ENCODE data around the gene RIT2.

Gene RIT2

DNA sequence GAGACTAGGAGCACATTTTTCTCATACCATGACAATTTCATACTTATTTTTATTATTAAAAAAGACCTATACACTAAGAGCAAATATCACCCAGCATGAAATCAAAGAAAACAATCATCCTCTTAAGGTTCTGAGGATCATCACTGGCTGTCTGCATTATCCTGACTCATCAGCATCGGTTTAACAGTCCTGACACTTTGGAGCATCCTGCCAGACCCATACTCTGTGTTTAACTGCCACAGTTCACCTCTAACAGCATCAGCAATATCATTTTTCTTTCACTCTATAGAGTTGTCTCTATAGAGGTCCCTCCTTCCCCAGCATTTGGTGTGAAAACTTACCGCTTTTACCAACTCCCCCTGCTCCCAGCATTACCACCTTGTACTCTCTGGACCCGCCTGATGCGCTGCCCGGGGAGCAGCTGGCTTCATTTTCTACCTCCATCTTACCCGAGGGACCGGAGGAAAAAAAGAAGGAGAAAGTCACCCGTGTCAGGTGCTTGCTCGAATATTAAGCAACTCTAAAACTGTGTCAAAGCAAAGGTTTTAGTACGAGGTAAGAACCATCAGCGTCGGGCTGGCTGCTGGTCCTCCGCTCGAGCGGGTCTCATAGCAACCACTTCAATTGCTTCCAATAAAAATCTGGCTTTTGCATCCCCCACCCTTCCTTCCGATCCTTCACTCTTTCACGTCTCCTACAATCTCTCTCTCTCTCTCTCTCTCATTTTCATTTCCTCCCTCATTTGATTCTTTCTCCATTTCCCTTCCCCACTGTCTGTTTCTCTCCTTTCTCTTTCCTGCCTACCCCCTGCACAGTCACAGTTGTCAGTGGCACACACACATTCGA is at the start of gene RIT2:
Gene RIT2, minus strand, starts transcription at position 610 of the 846 bp plus-strand sequence.
- DNase-seq: peak in 22 of 58 donors; percentile 2 to 47 (median 14)

DNA sequence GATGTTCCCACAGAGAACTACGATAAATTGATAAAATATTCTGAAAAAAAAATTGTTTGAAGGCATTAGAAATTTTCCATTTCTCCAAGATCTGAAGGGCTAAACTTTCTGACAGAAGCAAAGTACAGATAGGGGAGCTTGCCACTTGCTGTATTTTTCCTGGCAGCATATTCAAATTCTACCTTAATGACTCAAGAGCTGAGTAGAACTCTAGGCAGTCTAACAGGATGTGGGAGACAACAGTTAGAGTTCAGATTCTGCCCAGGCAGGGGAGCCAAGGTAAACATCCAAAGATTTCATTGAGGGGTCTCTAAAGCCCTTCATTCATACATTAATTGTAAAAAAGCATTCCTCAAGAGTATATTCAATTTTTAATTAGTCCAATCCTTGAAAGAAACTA is 46.0 kb upstream of the RIT2 start:
- no peak for DNase-seq

DNA sequence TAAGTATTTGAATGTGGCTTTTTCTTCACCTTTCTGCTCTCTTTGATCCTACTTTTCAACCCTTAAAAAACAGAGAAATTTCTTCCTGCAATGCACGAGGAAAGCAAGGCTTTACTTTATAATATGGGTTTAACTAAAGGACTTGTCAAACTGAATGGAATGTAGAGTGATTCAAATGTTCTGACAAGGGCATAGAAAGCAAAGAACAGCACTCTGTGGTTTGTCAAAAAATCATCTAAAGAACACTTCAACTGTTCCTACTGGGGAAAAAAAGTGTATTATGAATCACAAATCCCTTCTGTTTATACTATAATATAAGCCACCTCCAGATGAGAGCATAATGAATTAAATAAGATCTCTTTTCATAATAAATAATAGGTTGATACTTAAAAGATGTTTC is 45.0 kb upstream of the RIT2 start:
- no peak for DNase-seq

DNA sequence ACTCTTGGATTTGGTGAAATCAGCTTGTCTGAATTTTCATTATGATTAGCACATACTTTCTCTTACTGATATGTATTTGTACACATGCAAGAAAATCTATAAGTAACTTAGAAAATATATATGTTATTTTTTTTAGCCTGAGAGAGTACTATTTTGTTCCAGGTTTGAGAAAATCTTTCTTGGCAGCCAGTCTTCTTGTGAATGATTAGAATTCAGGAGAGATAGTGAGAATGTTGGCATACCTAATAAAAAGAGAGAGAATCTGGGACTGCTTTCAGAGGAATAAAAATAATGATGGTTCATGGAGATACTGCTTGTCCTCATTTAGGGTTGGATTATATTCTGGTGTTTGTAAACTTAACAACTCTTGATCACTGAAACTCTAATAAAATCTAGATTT is 44.4 kb upstream of the RIT2 start:
- no peak for DNase-seq

DNA sequence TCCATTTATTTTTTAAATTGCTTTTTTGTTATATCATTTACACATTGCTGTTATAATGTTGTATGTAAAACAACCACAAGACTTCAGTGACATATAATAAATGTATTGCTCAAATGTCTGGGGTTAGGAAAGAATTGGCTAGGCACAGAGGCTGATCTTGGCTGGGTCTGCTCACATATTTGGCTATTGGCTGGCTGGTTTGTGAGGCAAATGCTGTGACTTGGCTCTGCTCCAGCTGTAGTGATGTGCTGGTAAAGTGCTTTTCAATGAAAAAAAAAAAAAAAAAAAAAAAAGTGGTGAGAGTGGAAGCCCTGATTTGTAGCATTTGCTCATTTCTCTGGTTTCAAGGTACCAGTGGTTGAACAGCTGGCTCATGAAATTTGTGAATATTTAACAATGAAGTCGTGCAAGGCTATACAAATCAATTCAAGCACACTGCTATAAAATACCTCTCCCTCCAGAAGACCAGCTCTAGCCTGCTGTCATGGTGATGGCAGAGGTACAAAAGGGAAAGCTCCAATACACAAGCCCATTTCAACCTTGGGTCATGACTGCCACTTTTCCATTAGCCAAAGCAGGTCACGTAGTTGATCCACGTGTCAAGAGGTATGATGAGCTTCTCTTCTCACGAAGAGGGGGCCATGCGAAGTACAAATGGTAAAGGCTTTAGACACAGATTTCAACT is 43.7 kb upstream of the RIT2 start:
- DNase-seq: peak in 5 of 58 donors; percentile 1 to 9 (median 2)

DNA sequence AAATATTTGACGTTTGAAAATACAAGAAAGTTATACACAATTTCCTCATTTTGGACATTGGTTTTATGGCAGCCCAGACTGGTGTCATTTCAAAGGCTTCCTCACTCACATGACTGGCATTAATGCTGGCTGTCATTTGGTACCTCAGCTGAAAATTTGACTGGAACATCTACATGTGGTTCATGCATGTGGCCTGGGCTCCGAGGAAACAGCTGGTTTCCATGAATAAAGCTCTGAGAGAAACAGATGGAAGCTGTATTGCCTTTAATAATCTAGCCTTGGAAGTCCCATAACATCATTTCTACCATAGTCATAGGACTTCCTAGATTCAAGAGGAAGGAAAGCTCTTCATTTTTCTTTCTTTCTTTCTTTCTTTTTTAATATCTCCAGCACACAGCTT is 42.9 kb upstream of the RIT2 start:
- DNase-seq: no peak

DNA sequence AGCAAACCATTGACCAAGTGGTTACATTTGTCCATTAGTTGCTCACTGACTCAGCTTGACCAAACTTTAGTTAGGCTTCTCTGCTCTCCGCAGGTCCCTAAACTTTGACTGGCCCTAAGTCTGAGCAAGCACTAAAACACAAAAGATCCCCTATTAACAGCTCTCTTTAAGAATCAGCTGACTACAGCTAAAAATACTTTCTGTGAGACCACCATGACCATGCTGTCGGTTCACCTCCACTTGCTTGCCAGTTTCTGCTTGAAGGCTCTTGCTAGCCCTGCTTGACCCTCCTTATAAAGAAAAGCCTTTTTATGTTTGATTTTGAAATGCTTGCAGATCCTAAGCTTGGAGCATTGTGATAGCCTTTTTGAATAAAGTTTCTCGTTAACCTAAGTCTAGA is 40.4 kb upstream of the RIT2 start:
- DNase-seq: no peak

DNA sequence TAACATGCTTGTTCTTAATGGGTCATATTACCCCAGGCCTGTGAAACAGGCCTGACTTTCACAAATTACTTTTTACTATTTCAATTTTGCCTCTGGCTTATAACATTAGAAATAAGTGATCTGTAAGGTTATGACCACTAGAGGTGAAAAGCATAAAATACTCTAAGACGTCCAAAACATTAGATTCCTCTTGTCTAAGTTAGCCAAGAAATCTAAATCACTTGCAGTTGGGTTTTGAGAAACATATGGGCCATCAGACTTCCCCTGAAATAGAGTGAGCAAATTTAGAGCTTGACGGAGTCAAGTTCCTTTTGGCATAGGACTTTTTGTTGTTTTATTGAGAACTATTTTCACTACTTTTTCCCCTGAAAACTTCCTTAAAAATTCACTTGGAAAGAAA is 32.7 kb upstream of the RIT2 start:
- DNase-seq: no peak

DNA sequence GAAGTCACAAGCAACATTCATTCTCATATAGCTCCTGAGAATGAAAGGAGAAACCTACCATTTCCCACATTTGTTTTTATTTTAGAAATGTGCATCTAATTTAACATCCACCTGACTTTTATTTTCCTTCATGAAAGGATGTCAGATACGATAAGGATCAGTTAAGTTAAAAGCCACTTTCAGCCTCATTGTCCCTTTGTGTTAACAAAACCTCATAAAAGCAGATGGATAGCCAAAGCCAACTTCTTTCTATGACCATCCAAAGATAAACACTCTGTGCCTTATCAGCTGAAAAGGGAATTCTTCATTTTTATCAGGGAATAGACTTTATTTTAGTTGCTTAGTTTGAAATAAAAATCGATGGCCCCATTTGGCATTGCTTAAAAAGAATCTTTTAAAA is 25.7 kb upstream of the RIT2 start:
- DNase-seq: no peak

DNA sequence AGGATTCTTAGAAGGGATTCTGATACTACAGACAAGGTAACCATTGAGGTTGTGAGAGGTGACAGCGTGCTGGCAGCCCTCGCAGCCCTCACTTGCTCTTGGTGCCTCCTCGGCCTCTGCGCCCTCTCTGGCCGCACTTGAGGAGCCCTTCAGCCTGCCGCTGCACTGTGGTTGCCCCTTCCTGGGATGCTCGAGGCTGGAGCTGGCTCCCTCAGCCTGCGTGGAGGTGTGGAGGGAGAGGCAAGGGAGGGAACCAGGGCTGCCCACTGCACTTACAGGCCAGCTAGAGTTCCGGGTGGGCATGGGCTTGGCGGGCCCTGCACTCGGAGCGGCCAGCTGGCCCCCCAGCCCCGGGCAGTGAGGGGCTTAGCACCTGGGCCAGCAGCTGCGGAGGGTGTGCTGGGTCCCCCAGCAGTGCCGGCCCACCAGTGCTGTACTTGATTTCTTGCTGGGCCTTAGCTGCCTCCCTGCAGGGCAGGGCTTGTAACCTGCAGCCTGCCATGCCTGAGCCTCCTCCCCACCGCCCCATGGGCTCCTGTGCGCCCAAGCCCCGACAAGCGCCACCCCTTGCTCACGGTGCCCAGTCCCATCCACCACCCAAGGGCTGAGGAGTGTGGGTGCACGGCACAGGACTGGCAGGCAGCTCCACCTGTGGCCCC is 23.9 kb upstream of the RIT2 start:
- DNase-seq: no peak

DNA sequence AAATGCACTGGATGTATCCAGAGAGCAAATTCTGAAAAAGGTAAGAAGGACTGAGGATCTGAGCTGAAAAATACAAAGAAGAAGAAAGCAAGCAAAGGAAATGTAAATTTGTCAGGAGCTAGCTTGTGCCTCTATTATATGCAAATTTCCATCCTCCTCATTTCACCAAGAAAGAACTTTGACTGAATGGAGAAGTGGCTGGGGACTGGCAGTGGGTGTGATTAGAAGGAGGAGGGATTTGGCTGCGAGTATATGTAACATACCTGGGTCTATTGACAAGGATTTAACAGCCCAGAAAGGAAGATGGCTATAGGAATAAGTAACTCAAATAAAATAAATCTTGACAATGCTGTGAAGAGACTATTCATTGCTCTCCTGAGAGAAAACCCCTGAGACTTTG is 19.4 kb upstream of the RIT2 start:
- no peak for DNase-seq

DNA sequence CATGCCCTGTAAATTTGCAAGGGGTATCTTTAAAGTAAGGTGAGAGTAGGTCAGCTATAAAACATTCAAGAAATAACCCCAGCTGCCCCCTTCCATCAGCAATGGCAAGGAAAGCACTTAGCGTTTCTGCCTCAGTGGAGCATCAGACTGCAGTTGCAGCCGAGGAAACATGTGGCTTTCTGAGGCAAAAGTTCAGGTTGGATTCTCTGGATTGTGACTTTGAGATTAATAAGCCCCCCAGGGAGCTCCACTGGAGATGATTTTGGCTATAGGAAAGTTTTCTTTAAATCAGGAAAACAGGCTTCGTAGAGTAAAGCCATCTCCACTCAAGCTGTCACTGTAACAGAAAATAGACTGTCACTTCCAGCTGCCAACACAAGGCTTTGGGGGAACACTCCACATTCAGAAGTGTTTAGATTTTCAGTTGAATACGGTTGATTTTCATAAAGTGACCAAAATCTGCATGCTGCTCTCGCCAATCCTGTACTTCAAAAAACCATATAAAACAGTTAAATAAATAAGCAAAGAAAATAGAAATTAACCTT is 15.3 kb upstream of the RIT2 start:
- no peak for DNase-seq

DNA sequence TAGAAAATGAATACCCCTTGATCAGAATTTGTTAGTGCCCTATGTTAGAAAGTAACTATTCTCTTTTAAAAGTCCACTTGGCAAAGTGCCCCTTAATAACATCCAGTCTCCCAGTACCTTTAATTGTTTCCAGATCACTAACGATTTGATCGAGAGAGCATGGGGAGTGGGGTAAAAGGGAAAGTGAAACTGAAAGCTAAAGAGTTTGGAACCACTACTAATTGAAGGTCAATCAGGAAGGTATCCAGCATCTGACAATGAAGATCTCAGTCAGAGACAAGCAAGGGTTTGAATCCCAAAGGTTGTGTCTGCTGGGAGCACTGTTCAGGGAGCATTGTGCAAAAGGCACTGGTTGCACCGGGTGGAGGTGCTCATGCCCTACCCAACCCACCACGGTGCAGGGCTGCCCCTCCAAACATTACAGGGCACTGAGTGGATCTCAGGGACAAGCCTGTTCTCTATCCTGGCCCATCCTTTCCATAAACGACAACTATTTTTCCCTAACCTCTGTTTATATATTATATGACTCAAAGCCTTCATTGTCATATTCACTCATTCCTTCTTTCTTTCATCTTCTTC is 14.6 kb upstream of the RIT2 start:
- DNase-seq: peak in 1 of 58 donors; percentile 2

DNA sequence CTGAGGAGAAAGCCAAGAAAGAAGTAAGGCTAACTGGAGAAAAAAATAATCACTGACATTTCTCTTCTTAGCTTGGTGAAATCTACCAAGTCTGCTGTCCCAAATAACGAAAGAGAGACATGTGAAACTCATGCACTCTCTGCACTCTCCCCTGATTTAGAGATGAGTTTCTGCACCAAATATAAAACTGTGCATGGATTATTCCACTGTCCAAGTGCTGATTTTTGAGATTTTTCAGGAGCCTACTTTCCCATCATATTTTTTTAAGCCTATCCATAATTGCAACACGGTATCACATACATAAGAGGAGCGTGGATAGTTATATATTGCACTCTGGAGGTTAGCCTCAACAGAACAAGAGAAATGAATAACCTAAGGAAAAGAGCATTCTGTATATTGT is 10.0 kb upstream of the RIT2 start:
- no peak for DNase-seq

DNA sequence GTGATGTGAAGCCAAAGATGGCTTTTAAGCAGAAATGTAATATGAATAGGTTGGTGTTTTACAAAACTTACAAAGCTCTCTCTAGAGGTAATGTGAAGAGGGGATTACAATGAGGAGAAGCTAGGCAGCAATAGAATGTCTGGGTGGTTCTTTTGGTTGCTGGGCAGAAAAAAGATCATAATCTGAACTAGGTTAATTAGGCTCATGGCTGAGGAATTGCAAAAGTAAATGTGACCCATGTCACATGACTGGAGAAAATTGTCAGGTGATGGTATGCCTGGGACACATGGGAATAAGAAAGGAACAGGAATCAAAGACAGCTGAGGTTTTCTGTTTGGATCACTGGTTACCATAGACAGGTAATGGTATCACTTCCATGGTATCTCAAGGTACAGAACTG is 7.5 kb upstream of the RIT2 start:
- no peak for DNase-seq

DNA sequence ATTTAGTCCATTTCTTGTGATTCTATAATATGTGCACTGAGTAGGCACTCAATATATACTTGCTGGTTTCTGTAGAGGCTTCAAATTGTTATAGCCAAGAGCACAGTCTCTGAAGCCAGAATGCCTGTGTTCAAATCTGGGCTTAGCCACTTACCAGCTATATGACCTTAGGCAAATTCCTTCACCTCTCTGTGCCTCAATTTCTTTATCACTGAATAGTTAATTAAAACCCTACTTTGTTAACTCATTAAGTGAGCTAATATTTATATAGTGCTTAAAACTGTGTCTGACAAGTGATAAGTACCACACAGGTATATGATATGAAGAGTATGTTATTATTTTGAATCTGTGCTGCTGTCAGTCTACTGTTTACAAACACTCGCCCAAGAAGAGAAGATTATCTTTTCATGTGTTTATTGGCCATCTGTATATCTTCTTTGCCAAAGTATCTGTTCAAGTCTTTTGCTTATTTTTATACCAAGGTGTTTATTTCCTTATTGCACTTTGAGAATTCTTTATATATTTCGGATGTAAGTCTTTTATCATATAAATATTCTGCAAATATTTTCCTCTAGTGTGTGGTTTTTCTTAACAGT is 1.3 kb upstream of the RIT2 start:
- no peak for DNase-seq

DNA sequence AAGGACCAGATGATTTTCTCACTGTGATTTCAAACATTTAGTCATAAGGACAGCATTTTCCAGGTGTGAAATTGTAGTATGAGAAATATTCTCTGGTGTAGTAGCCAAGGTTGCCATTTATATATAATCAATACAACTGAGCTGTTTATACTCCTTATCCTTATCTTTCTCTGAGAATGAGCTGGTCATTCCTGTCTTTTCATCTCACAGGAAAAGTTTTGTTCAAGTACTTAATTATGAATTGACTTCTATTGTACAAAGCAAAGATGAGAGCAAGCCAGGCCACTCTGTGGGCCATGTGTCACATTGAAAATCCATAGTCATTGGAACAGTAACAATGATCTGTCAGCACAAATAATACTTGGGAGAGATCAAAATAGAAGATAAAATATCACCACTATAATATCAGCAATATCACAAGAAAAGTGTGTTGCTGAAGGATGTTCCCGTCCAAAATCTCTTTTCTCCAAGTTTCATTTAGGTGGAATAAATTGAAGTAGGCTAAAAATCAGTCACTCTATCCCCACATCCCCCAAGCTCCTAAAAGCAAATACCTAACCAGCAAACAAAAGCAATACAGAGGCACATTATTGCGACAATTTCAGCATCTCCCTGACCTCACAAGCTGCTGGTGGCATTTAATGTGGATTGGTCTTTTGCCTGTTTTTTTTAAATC is 2.1 kb downstream of the RIT2 start:
- DNase-seq: no peak

DNA sequence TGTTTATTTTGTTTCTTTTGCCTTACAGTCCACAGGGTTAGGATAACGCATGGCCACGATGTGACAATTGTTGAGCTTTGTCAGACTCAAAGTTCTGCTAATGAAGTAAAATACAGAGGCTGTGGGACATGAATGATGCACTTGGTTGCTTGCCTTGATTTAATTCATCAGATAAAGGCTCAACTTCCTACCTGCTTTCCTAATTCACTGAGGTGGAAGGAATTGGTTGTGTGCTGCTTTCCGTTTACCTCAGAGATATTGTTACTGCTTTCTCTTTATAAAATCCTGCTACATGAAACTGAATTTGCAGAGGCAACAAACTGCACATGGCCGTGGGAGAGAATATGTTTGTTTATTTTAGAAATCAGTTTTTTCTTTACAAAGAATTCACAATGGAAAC is 6.6 kb downstream of the RIT2 start:
- no peak for DNase-seq

DNA sequence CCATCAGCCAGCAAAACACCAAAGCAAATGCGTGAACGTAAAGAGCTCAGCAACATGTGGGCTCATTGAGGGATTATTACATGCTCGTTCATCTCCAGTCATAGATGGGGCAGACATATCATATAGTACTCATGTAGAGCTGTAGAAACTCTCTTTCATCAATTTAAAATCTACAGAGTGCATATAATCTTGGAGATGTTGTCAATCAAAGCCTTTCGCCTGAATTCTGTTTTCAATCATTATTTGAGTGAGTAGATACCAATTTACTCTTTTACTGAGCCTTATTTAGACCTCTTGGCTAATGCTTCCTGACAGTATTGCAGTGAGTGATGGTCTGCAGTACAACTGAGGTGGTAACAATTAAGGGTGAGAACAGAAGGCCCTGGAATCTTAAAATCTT is 7.0 kb downstream of the RIT2 start:
- no peak for DNase-seq

DNA sequence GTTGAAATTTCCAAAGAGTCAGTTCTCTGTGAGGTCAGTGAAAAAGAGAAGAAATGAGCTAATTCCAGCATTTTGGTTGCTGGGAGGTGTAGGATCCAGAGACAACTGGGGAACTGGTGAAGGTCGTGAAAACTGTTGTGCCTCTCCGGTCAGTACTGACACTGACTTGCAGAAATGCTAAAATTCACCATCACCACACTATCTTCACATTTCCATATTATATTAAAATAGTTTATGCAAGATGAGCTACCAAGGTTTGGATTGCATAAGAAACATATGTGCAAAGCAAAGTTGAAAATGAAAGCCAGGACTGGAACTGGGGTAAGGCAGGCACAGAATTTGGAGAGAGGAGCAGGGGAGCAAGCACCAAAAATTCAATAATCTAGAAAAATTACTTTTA is 21.8 kb downstream of the RIT2 start:
- DNase-seq: no peak

DNA sequence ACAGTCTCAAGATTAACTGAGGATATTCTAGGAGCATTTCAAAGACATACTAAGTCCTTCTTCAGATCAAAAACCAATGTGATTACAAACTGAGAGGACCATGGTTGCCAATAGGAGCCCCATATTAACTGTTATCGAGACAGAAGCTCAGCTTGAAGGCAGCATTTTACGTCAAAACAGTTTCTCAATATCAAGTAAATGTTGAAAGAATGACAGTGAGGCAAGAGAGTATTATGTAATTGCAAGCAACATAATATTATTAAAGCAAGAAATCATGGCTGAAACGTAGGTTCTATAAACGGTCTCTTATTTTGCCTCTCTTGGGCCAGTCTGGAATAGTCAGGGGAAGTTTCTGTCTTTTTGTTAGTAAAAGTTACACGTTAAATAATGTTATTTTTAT is 22.9 kb downstream of the RIT2 start:
- no peak for DNase-seq

Measured in anterior cingulate cortex (tissue), 58 donors.